HepG2 (cell line): ENCODE measurements around the gene LAMTOR3. TPM values are rescaled to one million over a fixed set of nuclear protein-coding genes. Genes with fewer than 3 reads are reported as not detected.

ENCODE experiments used
- ARNT ChIP-seq: fragments of 450-650 bp; IDR thresholded peaks from 2 replicates; pipeline ENCODE4 v1.6.1; 2017
- BHLHE40 ChIP-seq: IDR thresholded peaks from 2 replicates; pipeline ENCODE4 v1.6.1; 2011; ENCODE audit warnings: low read length, improper control_type of control experiment
- CEBPZ ChIP-seq: IDR thresholded peaks from 2 replicates; pipeline ENCODE4 v1.6.1; 2012; ENCODE audit warnings: low read length, improper control_type of control experiment
- CREB1 ChIP-seq, 2 experiments: fragments of 450-650 bp in 1 of 2; IDR thresholded peaks; 2 replicates each; pipeline ENCODE4 v1.6.1; 2016 to 2017; ENCODE audit warnings: control low read depth in 1 of 2, mild to moderate bottlenecking in 1 of 2, missing compliant biosample characterization in 1 of 2, missing genetic modification characterization in 1 of 2
- ISL2 ChIP-seq: sonication (generic); formaldehyde crosslinking; IDR thresholded peaks from 2 replicates; pipeline ENCODE4 v1.5.0; 2020; ENCODE audit warnings: missing genetic modification reagents
- KLF11 ChIP-seq: IDR thresholded peaks from 2 replicates; pipeline ENCODE4 v1.6.1; 2016; ENCODE audit warnings: missing compliant biosample characterization
- NCOA2 ChIP-seq: sonication (generic); formaldehyde crosslinking; IDR thresholded peaks from 2 replicates; pipeline ENCODE4 v1.8.0; 2022; ENCODE audit warnings: inconsistent platforms
- NFIB ChIP-seq: sonication (generic); formaldehyde crosslinking; IDR thresholded peaks from 2 replicates; pipeline ENCODE4 v1.9.0; 2021; ENCODE audit warnings: missing genetic modification reagents, mild to moderate bottlenecking, borderline replicate concordance
- SCMH1 ChIP-seq: sonication (generic); formaldehyde crosslinking; IDR thresholded peaks from 2 replicates; pipeline ENCODE4 v1.9.0; 2021; ENCODE audit warnings: missing genetic modification reagents, mild to moderate bottlenecking, borderline replicate concordance
- SRSF1 ChIP-seq: fragments of 200-400 bp; formaldehyde crosslinking; optimal IDR thresholded peaks from 2 replicates; pipeline ENCODE3; 2017; ENCODE audit warnings: mild to moderate bottlenecking, low read depth, low read length, moderate library complexity
- WIZ ChIP-seq: sonication (generic); formaldehyde crosslinking; IDR thresholded peaks from 2 replicates; pipeline ENCODE4 v1.5.1; 2020; ENCODE audit warnings: mild to moderate bottlenecking, missing genetic modification reagents
- ZBTB46 ChIP-seq: sonication (generic); formaldehyde crosslinking; IDR thresholded peaks from 2 replicates; pipeline ENCODE4 v1.4.0; 2020; ENCODE audit warnings: mild to moderate bottlenecking, missing genetic modification reagents, borderline replicate concordance
- ZFP1 ChIP-seq: IDR thresholded peaks from 2 replicates; pipeline ENCODE4 v1.6.1; 2016
- ZNF234 ChIP-seq: sonication (generic); formaldehyde crosslinking; conservative IDR thresholded peaks from 2 replicates; pipeline ENCODE4 v1.5.1; 2020; ENCODE audit warnings: mild to moderate bottlenecking, missing genetic modification reagents
- ZNF414 ChIP-seq: sonication (generic); formaldehyde crosslinking; IDR thresholded peaks from 2 replicates; pipeline ENCODE4 v1.5.0; 2020; ENCODE audit warnings: missing genetic modification reagents
- ZNF460 ChIP-seq: sonication (generic); formaldehyde crosslinking; IDR thresholded peaks from 2 replicates; pipeline ENCODE4 v1.5.1; 2020; ENCODE audit warnings: missing genetic modification reagents, mild to moderate bottlenecking, borderline replicate concordance
- ZNF572 ChIP-seq: sonication (generic); formaldehyde crosslinking; IDR thresholded peaks from 2 replicates; pipeline ENCODE4 v1.5.1; 2020; ENCODE audit warnings: mild to moderate bottlenecking, missing genetic modification reagents
- ZNF614 ChIP-seq: IDR thresholded peaks from 2 replicates; pipeline ENCODE4 v1.6.1; 2018; ENCODE audit warnings: missing biosample characterization, missing genetic modification reagents, inconsistent platforms, borderline replicate concordance
- ZNF776 ChIP-seq: sonication (generic); formaldehyde crosslinking; IDR thresholded peaks from 2 replicates; pipeline ENCODE4 v1.4.0; 2020; ENCODE audit warnings: mild to moderate bottlenecking, missing genetic modification reagents
- ZNF850 ChIP-seq: sonication (generic); formaldehyde crosslinking; conservative IDR thresholded peaks from 2 replicates; pipeline ENCODE4 v1.9.0; 2021; ENCODE audit warnings: mild to moderate bottlenecking, missing genetic modification reagents
- ZNF883 ChIP-seq: sonication (generic); formaldehyde crosslinking; IDR thresholded peaks from 2 replicates; pipeline ENCODE4 v1.5.1; 2020; ENCODE audit warnings: mild to moderate bottlenecking, missing genetic modification reagents; ENCODE audit errors: not compliant biosample characterization
- ZSCAN31 ChIP-seq: sonication (generic); formaldehyde crosslinking; IDR thresholded peaks from 2 replicates; pipeline ENCODE4 v1.5.0; 2020; ENCODE audit warnings: low read depth, mild to moderate bottlenecking, missing genetic modification reagents
- ZSCAN5A ChIP-seq: sonication (generic); formaldehyde crosslinking; IDR thresholded peaks from 2 replicates; pipeline ENCODE4 v1.8.0; 2022; ENCODE audit warnings: mild to moderate bottlenecking, missing genetic modification reagents, borderline replicate concordance
- polyA plus RNA-seq, 8 experiments: library from polyadenylated mRNA; depleted of rRNA in 3 of 8; stranded (reverse) in 7 of 8; unstranded in 1 of 8; fragments of >200 nt; fragmentation: Illumina TruSeq in 4 of 8; extraction: Trizol in 4 of 8; gene quantifications; 2 replicates each; pipeline versions ENCODE4 v1.2.1 to v1.2.3, GENCODE V29; 2011 to 2016; ENCODE audit warnings: low read depth in 4 of 8, missing spikeins in 1 of 8, mixed read lengths in 1 of 8; ENCODE audit not compliant: insufficient read depth in 1 of 8
- total RNA-seq, 5 experiments: library from RNA; depleted of rRNA; stranded (reverse); fragments of >200 nt; fragmentation: Illumina TruSeq; extraction: Trizol; gene quantifications; 2 replicates each; pipeline ENCODE4 v1.2.3, GENCODE V29; 2016; ENCODE audit warnings: low read depth in 1 of 5

LAMTOR3 gene
- total and polyA plus RNA-seq, 2 of the 13 experiments (the other 11 are each of a cell fraction or from before 2014, with no cell fraction given) = 47.6 to 49.1 TPM

GRCh38 chr4:99894161-99894997, at the start of gene LAMTOR3 (continued):
- no peak for TF ChIP-seq SRSF1
- no peak; the same call in 1 of the 2 replicates for TF ChIP-seq NCOA2
- no peak for TF ChIP-seq ZFP1
- no peak for TF ChIP-seq ZNF414 (CRISPR knock-in tag)
- TF ChIP-seq KLF11 (CRISPR knock-in tag) = no peak; the same call in 1 of the 2 replicates
- TF ChIP-seq BHLHE40 = 0 out of 2 replicates have a peak, but pooled peaks have one; percentile 43
- TF ChIP-seq ZNF850 (CRISPR knock-in tag) = no peak
- no peak for TF ChIP-seq ZSCAN31
- TF ChIP-seq ZNF614 (CRISPR knock-in tag) = no peak
- TF ChIP-seq ZNF460 (CRISPR knock-in tag) = no peak
- TF ChIP-seq NFIB (CRISPR knock-in tag) = no peak
- peak; percentile 58; the same call in 1 of the 2 replicates for TF ChIP-seq CREB1 (IDR thresholded peaks at IDR 0.05)
- peak; percentile 80 for TF ChIP-seq CREB1 (CRISPR knock-in tag; IDR thresholded peaks at IDR 0.05)
- no peak for TF ChIP-seq ZNF776 (CRISPR knock-in tag)
- TF ChIP-seq ZBTB46 (CRISPR knock-in tag) = no peak
- TF ChIP-seq ZNF234 (CRISPR knock-in tag) = no peak
- TF ChIP-seq CEBPZ = no peak
- no peak for TF ChIP-seq ZNF572 (CRISPR knock-in tag)
- no peak for TF ChIP-seq SCMH1 (CRISPR knock-in tag)
- TF ChIP-seq ARNT = no peak
- TF ChIP-seq ZNF883 (CRISPR knock-in tag) = no peak
- TF ChIP-seq ISL2 = no peak
- TF ChIP-seq WIZ (CRISPR knock-in tag) = no peak
- TF ChIP-seq ZSCAN5A (CRISPR knock-in tag) = no peak
